Cerebellar nuclear complex (tissue), 1 donor: ENCODE measurements around the gene ZNF738.
"Not testable (repeated sequence)": the region's sequence is repeated elsewhere in the genome, so short reads cannot be mapped to it uniquely, and the experiment has no call there.

Experiments
- DNase-seq, 2 experiments: peaks; one replicate each; lab custom pipeline; 2025; lab: John Stamatoyannopoulos, UW

Gene ZNF738

DNA sequence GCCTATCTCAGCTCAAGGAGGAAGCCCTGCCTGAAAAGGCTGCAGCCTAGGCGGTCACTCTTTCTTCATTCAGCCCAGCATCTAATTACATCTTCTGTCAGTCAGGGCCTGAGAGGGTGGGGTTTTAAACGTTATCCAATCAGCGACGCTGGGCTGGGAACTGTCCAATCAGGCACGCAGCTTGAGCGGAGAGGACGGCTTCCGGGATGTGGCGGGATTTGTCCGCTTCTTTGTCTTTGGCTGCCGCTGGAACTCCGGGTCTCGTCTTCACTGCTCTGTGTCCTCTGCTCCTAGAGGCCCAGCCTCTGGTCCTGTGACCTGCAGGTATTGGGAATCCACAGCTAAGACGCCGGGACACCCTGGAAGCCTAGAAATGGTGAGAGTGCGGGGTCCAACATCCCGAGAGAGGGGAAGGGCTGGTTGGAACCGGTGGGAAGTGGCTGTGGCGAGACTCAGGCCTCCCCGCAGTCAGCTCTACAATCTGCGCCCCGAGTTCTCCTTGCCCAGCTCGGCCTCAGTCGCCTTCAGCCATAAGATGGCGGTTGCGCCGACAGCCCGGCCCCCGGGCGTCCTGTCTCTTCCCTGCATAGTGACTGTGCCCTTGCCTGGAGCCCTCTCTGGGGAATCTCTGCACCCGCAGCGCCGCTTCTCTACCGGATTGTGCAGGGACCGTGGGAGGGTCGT lies at the start of gene ZNF738:
TSS of gene ZNF738 (plus strand) at position 233 of the 684 bp plus-strand sequence. CDS start at position 374, 141 bp downstream.
- DNase-seq, result peak; percentile 61 to 94

DNA sequence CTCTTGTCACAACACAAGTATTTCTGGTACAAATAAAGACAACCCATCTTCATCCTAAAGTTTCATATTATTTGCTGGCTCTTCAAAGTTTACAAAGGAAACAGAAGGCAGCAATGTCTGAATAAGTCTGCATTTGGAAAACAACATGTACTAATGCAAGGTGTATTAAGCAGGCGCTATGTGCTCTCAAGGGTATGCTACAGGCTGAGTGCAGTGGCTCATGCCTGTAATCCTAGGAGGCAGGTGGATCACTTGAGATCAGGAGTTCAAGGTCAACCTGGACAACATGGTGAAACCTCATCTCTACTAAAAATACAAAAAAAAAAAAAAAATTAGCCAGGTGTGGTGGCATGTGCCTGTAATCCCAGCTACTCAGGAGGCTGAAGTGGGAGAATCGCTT lies 46.0 kb upstream of the ZNF738 start:
- DNase-seq, result not testable (repeated sequence)

DNA sequence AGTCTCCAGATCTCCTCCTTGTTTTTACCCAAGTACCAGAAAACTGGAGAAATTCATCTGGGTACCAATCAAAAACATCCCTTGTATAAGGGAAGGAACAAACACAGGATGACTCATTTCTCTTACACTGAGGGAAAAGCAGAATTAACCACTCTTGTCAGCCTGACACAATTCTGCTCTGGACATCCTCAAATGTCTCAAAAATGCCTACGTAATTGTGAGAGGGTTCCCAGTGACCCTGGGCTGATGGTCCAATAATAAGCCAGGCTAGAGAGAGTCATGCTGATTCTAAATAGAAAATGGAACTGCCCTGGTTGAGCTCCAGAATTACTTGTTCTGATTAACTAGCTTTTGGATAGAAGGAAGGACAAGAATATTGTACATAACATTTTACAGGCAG lies 44.1 kb upstream of the ZNF738 start:
- DNase-seq, result no peak

DNA sequence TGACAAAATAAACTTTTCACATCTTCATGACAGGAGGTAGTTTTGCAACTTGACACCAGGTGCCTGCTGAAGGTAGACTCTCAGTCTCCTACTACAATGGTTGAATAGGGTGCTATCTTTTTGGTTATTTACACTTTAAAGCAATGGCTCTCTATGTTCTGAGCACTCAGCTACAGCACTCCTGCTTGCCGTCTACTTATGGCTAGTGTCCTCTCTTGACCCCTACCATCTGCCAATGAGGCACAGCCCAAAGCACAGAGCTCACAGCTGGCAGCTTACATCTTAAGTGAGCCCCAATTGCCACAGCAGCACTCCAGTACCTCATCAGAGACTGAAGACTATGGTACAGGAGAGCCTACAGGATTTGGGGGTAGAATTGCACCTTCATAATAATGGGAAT lies 41.0 kb upstream of the ZNF738 start:
- DNase-seq, result no peak

DNA sequence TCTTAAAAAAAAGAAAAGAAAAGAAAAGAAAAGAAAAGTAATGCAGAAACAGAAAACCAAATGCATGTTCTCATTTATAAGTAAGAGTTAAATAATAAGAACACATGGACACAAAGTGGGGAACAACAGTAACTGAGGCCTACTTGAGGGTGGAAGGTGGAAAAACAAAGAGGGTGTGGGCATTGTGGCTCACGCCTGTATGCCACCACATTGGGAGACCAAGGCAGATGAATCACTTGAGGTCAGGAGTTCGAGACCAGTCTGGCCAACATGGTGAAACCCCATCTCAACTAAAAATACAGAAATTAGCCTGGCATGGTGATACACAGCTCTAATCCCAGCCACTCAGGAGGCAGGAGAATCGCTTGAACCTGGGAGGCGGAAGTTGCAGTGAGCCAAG lies 37.7 kb upstream of the ZNF738 start:
- no peak for DNase-seq

DNA sequence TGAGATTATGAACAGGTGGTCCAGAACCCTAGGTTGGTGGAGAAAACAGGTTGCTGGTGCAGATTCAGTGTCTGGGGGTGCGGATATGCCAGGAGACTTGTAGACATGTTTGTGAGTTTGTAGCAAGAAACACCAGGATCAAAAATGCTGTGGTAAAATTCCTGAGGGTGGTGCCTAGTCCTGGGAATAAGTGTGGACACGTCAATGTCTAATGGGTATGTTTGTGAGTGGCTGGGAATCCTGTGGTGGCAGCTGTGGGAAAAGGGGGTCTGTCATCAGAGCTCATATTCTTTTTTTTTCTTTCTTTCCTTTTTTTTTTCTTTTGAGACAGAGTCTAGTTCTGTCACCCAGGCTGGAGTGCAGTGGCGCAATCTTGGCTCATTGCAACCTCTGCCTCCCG lies 36.8 kb upstream of the ZNF738 start:
- no peak for DNase-seq

DNA sequence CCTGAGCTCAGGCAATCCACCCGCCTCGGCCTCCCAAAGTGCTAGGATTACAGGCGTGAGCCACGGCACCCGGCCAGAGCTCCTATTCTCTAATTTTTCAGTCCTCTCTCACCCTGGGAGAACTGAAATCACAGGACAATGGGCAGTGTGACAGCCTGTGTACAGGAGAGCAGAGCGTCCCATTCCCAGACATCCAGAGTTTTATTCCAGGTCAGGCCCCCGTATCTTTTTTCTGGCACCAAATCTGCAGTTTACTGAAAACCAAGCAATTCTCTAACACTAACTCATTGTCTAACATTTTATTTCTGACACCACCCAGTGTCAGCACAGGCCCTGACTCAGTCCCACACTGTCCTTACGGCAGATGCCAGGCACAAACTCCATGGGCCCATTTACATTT lies 36.3 kb upstream of the ZNF738 start:
- no peak for DNase-seq

DNA sequence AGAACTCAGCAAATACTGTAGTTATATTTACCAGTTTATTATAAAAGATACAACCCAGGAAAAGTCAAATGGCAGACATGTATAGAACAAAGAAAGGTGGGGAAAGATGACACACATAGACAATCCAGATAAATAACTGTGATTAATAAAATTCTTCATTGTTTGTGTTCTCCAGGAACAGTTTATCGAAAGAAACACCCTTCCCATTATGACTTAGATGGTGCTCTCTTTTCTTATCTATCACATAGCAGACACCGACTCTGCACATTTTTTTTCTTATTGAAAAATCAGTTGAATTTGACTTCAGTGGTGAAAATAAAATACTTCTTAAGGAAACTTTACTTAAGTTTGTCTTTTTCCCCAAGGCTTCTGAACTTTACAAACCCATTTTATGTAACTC lies 35.8 kb upstream of the ZNF738 start:
- no peak for DNase-seq

DNA sequence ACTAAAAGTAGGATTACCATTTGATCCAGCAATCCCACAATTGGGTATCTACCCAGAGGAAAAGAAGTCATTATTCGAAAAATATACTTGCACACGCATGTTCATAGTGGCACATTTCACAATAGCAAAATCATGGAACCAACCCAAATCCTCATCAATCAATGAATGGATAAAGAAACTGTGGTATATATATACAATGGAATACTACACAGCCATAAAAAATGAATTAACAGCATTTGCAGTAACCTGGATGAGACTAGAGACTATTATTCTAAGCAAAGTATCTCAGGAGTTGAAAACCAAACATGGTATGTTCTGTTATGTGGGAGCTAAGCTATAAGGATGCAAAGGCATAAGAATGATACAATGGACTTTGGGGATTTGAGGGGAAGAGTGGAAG lies 32.6 kb upstream of the ZNF738 start:
- no peak for DNase-seq

DNA sequence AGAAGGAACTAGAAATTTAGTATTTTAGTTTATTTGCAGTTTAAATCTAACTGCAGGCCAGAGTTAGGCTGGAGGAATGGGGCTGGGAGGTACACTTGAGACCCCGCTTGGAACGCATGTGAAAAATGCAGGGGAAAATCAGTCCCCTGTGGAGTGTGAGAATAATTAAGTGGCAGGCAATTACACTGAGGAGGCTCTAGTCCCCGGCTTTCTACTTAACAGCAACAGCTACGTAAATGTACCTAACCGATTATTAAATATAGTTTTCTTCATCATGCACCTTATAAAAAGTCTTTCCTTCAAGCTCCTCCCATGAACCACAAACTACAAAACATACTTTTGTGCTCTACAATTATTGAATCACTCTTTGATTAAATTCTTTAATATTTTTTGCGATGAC lies 30.4 kb upstream of the ZNF738 start:
- no peak for DNase-seq

DNA sequence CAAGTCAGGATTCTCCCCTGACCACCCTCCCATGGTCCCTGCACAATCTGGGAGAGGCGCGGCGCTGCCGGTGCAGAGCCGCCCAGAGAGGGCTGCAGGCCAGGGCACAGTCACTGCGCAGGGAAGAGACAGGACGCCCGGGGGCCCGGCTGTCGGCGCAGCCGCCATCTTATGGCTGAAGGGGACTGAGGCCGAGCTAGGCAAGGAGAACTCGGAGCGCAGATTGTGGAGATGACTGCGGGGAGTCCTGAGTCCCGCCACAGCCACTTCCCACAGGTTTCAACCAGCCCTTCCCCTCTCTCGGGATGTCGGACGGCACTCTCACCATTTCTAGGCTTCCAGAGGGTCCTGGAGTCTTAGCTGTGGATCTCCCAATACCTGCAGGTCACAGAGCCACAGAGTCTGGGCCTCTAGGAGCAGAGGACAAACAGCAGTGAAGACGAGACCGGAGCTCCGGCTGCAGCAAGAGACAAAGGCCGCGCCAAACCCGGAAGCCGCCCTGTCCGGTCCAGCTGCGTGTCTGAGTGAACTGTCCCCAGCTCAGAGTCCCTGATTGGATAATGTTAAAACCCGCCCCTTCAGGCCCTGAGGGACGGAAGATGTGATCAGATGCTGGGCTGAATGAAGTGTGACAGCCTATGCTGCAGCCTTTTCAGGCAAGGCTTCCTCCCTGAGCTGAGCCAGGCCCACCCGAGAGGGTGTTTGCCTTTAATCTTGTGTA lies 29.8 kb upstream of the ZNF738 start, which contains the start of gene ZNF708:
TSS of gene ZNF708 (minus strand) at position 526 of the 721 bp plus-strand sequence. CDS start at position 328, 198 bp downstream.
- DNase-seq, result peak; percentile 58 to 70

DNA sequence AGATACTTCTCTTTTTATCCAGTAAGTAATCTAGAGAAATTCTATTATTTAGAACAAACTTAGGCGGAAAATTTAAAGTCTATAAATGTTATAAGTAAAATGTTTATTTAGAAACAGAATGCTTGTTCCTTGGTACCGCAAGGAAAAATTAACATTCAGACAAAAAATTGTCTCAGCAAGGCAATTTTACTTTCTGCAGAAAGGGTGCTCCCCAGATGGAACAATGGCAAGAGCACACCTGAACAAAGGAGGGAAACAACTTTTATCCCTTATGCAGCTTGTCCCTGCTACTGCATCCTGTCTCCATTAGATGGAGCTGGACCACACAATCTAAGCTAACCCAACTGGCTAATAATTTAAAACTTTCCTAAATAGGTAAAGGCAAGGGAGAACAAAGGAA lies 23.1 kb upstream of the ZNF738 start:
- no peak for DNase-seq

DNA sequence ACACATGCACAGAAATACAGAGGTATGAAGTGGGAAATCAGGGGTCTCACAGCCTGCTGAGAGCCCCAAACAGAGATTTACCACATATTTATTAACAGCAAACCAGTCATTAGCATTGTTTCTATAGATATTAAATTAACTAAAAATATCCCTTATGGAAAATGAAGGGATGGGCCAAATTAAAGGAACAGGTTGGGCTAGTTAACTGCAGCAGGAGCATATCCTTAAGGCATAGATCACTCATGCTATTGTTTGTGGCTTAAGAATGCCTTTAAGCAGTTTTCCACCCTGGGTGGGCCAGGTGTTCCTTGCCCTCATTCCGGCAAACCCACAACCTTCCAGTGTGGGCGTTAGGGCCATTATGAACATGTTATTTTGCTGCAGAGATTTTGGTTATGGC lies 14.0 kb upstream of the ZNF738 start:
- DNase-seq, result not testable (repeated sequence)

DNA sequence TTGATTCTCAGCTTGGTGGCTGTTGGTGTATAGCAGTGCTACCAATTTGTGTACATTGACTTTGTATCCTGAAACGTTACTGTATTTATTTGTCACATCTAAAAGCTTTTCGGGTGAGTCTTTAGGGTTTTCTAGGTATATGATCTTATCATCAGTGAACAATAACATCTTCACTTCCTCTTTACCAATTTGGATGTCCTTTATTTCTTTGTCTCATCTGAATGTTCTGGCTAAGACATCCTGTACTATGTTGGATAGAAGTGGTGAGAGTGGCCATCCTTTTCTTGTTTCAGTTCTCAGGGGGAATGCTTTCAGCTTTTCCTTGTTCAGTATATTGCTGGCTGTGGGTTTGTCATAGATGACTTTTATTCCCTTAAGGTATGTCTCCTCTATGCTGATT lies 6.0 kb upstream of the ZNF738 start:
- no peak for DNase-seq

DNA sequence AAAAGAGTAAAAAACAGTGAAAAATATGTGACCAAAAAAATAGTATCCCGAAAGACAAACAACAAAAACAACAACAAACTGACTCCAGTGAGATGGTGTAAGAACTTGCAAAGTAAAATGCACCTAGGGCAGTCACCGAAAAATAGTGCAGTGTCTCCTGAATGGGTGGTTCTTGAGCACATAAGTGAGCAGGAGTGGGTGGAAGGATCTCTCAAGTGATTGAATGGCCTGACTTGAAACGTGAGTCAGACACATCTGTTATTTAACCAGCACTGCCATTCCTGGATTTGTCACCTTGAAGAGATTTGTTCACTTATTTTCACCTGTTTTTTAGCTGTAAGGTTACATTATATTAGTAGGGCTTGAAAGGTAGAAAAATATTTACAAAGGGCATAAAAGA lies 3.5 kb downstream of the ZNF738 start:
- no peak for DNase-seq

DNA sequence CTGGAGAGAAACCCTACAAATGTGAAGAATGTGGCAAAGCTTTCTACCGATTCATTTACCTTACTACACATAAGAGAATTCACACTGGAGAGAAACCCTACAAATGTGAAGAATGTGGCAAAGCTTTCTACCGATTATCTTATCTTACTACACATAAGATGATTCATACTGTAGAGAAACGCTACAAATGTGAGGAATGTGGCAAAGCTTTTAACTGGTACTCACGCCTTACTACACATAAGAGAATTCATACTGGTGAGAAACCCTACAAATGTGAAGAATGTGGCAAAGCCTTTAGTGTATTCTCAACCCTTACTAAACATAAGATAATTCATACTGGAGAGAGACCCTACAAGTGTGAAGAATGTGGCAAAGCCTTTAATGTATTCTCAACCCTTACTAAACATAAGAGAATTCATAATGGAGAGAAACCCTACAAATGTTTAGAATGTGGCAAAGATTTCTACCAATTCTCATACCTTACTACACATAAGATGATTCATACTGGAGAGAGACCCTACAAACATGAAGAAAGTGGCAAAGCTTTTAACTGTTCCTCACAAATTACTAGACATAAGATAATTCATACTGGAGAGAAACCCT lies 25.3 kb downstream of the ZNF738 start:
- DNase-seq, result no peak

DNA sequence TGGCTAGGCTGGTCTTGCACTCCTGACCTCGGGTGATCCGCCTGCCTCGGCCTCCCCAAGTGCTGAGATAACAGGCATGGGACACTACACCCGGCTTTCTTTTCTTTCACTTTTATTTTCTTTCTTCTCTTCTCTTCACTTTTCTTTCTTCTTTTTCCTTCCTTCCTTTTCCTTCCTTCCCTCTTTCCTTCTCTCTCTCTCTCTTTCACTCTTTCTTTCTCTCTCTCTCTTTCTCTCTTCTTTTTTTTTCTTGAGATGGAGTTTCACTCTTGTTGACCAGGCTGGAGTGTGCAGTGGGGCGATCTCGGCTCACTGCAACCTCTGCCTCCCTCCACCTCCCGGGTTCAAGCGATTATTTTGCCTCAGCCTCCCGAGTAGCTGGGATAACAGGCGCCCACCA lies 37.3 kb downstream of the ZNF738 start:
- DNase-seq, result no peak

DNA sequence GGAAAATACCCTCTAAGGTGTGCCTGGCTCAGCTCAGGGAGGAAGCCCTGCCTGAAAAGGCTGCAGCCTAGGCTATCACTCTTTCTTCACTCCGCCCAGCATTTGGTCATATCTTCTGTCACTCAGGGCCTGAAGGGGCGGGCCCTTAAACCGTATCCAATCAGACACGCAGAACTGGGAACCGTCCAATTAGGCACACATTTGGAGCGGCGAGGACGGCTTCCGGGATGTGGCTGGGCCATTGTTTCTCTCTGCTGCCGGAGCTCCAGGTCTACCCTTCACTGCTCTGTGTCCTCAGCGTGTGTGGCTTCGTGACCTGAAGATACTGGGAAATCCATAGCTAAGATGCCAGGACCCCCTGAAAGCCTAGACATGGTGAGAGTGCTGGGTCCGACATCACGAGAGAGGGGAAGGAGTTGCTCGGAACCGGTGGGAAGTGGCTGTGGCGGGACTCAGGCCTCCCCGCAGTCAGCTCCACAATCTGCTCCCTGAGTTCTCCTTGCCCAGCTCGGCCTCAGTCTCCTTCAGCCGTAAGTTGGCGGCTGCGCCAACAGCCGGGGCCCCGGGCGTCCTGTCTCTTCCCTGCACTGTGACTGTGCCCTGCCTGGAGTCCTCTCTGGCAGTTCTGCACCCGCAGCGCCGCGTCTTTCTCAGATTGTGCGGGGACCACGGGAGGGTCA lies 38.2 kb downstream of the ZNF738 start, which contains the start of gene ZNF493:
TSS of gene ZNF493 (plus strand) at position 241 of the 680 bp plus-strand sequence. CDS start at position 346, 105 bp downstream.
- DNase-seq, result peak; percentile 34 to 93

DNA sequence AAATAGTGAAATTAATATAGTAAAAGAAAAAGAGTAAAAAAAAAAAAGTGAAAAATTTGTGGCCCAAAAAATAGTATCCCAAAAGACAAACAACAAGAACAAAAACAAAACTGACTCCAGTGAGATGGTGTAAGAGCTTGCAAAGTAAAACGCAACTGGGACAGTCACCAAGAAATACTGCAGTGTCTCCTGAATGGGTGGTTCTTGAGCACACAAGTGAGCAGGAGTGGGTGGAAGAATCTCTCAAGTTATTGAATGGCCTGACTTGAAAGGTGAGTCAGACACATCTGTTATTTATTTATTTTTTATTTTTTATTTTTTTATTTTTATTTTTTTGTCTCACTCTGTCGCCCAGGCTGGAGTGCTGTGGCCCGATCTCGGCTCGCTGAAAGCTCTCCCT lies 40.1 kb downstream of the ZNF738 start:
- no peak for DNase-seq

DNA sequence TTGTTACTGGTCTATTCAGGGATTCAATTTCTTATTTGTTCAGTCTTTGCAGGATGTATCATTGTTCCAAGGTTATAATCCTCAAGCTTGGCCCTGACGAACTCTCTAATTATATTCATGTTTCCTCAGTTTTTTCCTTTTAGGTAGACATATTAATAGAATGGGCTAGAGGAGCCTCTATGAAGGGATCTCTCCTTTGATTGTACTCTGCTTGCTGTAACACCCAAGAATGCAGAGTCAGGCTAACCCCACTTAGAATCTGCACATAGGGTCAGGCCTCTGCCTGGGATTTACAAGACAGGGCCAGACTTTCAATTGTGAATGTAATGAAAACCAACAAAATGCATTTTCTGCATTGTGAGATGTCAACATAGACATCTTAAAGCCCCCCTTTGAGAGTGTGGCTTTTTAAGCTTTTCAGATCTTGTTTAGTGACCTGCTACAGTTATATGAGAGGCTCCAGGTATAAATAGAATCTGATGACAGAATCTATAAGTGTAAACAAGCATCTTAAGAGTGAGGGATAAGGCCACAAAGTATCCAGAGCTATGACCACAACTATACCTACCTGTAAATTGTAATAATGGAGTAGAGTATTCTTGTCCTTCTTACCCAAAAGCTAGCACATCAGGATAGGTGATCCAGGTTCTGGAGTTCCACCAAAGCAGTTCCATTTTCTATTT lies 43.6 kb downstream of the ZNF738 start:
- no peak for DNase-seq

DNA sequence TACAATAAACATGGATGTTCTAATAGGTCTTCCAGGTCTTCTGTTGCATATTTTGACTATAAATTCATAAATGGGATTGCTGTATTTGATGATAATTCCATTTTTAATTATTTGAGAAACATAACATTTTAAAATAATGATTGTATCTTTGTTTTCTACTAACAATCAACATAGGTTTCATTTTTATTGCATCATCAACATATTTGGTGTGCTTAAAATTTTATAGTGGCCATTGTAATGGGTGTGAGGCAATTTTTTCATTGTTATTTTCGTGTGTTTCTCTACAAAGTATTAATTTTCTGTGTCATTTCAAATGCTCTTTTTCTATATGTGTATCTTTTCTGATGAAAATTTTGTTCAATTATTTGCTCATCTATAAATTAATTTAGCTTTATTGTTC lies 51.4 kb downstream of the ZNF738 start:
- DNase-seq, result no peak

DNA sequence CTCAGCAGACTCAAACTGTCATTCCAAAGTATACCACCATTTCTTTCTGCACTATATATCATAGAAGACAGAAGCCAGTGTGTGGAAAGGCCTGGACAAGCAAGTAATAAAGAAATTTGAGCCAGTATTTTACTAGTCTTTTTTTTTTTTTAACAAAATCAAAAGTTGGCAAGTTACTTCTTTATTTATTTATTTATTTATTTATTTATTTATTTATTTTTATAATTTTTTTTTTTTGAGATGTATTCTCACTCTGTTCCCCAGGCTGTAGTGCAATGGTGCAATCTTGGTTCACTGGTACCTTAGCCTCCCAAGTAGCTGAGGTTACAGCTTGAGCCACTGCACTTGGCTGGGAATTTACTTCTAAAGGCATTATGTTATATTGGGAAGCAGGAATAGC lies 63.4 kb downstream of the ZNF738 start:
- no peak for DNase-seq
